Measurements from ENCODE around the gene ATXN7L1. TPM values are rescaled to one million over a fixed set of nuclear protein-coding genes. Genes with fewer than 3 reads are reported as not detected.
A peak's percentile ranks its signal among the peaks of the same experiment; 100 is the strongest.
"Not testable (repeated sequence)": the region's sequence is repeated elsewhere in the genome, so short reads cannot be mapped to it uniquely, and the experiment has no call there.

The ATXN7L1 gene
- total RNA-seq, 1 donor from 2014 or later = 2.3 TPM

GRCh38 chr7:105699568-105700236, 176.7 kb downstream of the ATXN7L1 start:
- no peak for DNase-seq (ENCODE audit: low read depth)
- TF ChIP-seq CTCF (conservative IDR thresholded peaks at IDR 0.05; ENCODE audit: low read depth, low read length) = no peak
- H3K4me3 ChIP-seq (ENCODE audit: low read depth, low read length) = no peak overlapping the region

- DNase-seq (ENCODE audit: low read depth) = no peak
- no peak for TF ChIP-seq CTCF (conservative IDR thresholded peaks at IDR 0.05; ENCODE audit: low read depth, low read length)
- H3K4me3 ChIP-seq (ENCODE audit: low read depth, low read length) = no peak overlapping the region
Observed at GRCh38 chr7:105698531-105698930, 177.9 kb downstream of the ATXN7L1 start.

- no peak overlapping the region for H3K4me3 ChIP-seq (ENCODE audit: low read depth, low read length)
- no peak for TF ChIP-seq CTCF (conservative IDR thresholded peaks at IDR 0.05; ENCODE audit: low read depth, low read length)
- no peak for DNase-seq (ENCODE audit: low read depth)
Observed at GRCh38 chr7:105697753-105698152, 178.6 kb downstream of the ATXN7L1 start.

GRCh38 chr7:105697169-105697568, 179.2 kb downstream of the ATXN7L1 start:
- DNase-seq (ENCODE audit: low read depth); H3K4me3 ChIP-seq (ENCODE audit: low read depth, low read length): not testable (repeated sequence)

GRCh38 chr7:105693576-105693975, 182.8 kb downstream of the ATXN7L1 start:
- DNase-seq (ENCODE audit: low read depth) = no peak
- no peak for TF ChIP-seq CTCF (conservative IDR thresholded peaks at IDR 0.05; ENCODE audit: low read depth, low read length)

GRCh38 chr7:105691680-105692564, 184.5 kb downstream of the ATXN7L1 start:
- peak overlapping the region; percentile 47 for H3K4me3 ChIP-seq (ENCODE audit: low read depth, low read length)
- TF ChIP-seq CTCF (conservative IDR thresholded peaks at IDR 0.05; ENCODE audit: low read depth, low read length) = no peak
- no peak for DNase-seq (ENCODE audit: low read depth)

More at GRCh38 chr7:105693576-105693975, 182.8 kb downstream of the ATXN7L1 start:
- H3K4me3 ChIP-seq (ENCODE audit: low read depth, low read length) = no peak overlapping the region

- H3K4me3 ChIP-seq (ENCODE audit: low read depth, low read length) = peak overlapping the region; percentile 47
- no peak for TF ChIP-seq CTCF (conservative IDR thresholded peaks at IDR 0.05; ENCODE audit: low read depth, low read length)
- DNase-seq (ENCODE audit: low read depth) = no peak
Observed at GRCh38 chr7:105691082-105691679, 185.2 kb downstream of the ATXN7L1 start.

All from epithelial cell of proximal tubule (primary cell).